GM18508 (cell line): ENCODE results near the gene PLD5.
"Not testable (repeated sequence)": the region's sequence is repeated elsewhere in the genome, so short reads cannot be mapped to it uniquely, and the experiment has no call there.

Experiments
- ATAC-seq: cut with Tn5 transposase; IDR thresholded peaks from one replicate; pipeline ENCODE4 v1.9.1; 2021; ENCODE audit warnings: moderate number of reproducible peaks; ENCODE audit not compliant: insufficient read depth, unreplicated experiment

The PLD5 gene

DNA sequence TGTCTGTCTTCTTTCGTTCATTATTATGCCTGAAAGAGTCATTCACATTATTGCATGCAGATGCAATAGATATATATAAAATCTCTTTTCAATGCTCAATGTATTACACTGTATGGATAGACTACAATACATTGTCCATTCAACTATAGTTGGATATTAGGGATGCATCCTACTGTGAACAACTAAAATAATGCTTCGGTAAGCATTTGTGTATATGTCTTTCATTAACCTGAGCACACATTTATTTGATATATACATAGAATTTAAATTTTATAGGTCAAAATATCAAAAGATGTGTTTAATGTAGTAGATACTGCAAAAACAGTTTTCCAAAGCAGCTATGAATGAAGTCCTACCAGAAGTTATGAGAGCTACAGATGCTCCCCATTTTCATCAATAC, 8.9 kb downstream of the PLD5 start:
- ATAC-seq, result no peak

DNA sequence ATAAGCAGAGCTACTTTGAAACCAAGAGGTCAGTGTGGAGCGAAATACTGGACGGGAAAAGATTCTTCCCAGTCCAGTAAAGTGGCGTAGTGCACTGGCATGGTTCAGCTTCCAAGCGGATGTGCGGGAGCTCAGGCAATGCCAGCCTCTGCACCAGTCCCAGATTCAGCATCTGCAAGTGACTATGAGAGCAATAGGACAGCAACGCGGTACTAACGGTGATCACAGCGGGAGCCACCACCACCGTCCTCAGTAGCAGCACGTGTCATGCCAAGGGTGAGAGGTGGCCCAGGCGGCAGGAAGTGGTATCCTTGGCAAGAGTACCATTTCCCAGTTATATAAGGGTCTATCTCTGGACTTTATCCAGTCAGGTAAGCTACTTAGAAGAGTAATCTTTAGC, 17.8 kb downstream of the PLD5 start:
- no peak for ATAC-seq

DNA sequence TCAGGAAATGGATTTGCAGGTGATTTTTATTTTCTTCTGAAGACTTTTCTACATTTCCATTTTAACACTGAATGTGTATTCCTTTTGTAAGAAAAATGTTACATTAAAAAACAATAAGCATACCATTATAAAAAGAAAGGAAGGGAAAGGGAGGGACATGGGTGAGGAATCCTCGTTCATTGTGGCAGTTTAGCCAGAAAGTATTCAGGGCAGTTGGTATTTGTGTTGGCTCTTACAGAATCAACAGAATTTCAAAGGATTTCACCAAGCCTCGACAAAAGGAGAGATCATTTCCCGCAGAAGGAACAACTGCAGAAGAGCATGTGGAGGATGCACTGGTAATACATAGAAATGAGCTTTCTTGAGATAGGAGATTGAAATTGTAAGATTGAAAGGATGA, 35.0 kb downstream of the PLD5 start:
- no peak for ATAC-seq

GRCh38 chr1:242477944-242478343, 46.6 kb downstream of the PLD5 start:
- ATAC-seq, result no peak

GRCh38 chr1:242470774-242471173, 53.7 kb downstream of the PLD5 start:
- no peak for ATAC-seq

- ATAC-seq, result no peak
Measured at GRCh38 chr1:242468784-242469183, 55.7 kb downstream of the PLD5 start.

DNA sequence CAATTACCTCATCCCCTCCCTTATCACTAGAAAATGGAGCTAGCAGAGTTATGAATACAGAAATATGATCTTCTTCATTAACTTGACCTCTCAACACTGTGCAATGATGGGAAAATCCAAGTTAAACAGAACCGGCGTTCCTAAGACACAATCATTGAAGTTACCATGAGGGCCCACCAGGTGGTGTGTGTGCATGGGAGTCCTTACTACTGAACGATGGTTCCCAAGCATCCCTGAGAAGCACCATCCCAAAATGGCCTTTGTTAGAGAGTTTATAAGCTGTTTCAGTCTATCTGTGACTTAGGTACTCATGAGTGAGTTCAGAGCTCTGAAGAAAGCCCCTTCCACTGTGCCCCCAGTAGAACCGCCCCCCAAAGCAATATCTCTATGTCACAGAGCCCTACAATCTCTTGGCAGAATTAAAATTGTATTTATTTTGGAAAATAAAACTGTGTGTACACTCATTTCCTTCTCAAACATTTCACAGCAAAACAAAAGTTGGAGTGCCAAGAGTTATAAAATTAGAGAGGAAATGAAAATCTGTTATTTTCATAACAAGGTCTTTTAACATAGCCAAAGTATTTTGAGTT, 56.8 kb downstream of the PLD5 start:
- ATAC-seq, result no peak

- no peak for ATAC-seq
Measured at GRCh38 chr1:242462867-242463266, 61.6 kb downstream of the PLD5 start.

DNA sequence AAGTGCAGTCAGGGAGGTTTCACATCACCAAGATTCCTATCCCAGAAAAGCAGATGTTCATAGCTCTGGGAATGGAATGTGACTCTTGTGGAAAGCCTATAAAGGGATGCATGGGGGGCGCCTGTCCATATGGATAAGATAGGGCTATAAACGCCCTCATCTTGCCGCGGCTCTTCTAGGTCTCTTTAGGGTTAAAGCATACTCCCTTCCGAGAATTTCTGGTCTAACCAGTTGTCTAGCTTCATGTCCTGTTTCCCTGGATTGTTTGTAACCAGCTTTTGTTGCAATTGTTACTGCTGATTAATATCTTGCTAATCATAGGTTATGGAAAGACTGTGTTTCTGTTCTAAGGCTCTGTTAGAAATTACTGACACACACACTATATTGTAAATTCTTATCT, 64.8 kb downstream of the PLD5 start:
- not testable (repeated sequence) for ATAC-seq

DNA sequence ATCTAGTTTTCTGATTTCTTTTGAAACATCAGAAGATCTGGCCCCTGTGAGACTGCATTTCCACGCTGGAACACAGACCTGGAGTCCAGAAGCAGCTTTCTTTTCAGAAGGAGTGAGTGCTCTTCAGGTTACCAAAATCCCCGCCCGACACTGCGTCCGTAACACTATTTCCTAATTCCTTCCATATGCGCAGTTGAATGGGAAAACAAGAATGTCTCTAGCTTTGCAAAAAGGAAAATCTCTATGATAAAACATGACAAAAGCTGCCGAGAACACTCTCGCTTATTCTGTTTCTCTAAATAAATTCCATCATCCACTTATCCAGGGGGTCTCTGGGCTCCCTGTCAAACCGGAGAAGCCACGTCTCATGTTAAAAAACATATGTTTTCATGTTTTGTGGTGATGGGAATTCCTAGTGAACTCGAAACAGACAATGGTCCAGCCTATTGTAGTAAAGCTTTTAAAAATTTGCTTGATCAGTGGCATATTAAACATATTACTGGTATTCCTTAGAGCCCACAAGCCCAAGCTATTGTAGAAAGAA, 67.7 kb downstream of the PLD5 start:
- ATAC-seq, result no peak

- ATAC-seq, result no peak
Measured at GRCh38 chr1:242455052-242455361, 69.5 kb downstream of the PLD5 start.

- no peak for ATAC-seq
Measured at GRCh38 chr1:242454262-242455051, 70.0 kb downstream of the PLD5 start.

DNA sequence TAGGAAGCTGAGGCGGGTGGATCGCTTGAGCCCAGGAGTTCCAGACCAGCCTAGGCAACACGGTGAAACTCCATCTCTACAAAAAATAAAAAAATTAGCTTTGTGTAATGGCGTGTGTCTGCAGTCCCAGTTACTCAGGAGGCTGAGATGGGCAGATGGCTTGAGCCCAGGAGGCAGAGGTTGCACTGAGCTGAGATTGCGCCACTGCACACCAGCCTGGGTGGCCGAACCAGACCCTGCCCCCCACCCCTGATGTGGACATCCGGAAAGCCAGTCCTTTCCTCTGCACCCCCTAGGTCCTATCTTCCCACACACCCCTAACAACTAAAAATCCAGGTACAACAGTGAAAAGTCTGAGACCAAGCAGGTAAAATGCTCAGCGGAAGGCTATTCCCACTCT, 71.9 kb downstream of the PLD5 start:
- no peak for ATAC-seq

GRCh38 chr1:242449661-242450060, 74.8 kb downstream of the PLD5 start:
- ATAC-seq, result no peak

DNA sequence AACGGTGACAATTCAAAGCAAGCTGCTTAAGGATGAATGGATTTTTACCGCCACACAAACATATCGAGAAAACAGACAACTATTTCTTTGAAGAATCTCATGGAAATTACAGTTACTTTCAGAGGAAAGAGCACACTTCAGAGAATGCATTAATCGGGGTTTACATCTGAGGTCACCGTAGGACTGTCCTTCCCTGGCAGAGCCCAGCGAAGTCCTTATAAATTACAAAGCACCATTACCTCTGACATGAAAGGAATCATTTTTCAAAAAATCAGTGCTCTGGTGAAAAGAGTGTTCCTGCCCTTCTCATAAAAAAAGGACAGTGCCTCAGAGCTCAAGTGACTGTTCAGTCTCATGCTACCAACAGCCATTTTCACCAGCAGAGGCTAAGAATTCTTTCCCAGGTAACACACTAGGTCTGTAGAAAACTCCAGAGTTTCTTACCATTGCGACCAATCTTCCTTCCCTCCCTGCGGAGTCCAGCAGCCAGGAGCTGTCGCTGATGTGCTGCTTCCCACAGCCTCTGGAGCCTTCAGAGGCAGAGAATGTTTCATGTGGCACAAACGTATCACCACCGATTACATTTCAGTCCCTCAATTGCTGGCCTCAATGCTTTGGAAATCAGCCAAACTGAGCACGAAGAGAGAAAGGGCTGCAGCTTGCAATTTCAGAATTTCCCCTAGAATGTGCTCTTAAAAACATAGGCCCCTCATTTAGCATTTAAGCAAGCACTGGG, 75.4 kb downstream of the PLD5 start:
- ATAC-seq, result no peak

DNA sequence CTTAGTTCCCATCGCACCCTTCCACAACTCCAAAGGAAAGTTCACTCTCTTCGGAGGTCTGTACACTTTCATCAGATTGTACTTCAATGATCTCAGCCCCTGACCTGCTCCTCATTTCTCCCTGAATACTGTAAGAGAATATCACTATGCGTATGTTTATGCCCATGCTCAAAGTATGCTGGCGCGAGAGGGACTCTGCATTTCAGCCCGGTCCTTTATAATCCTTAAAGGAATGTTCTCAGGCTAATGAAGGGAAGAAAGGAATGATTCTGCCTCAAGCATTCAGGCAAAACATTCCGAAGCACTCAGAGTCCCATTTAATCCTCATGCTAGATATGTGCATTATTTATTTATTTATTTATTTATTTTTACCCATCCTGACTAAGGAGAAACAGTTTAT, 76.8 kb downstream of the PLD5 start:
- no peak for ATAC-seq

DNA sequence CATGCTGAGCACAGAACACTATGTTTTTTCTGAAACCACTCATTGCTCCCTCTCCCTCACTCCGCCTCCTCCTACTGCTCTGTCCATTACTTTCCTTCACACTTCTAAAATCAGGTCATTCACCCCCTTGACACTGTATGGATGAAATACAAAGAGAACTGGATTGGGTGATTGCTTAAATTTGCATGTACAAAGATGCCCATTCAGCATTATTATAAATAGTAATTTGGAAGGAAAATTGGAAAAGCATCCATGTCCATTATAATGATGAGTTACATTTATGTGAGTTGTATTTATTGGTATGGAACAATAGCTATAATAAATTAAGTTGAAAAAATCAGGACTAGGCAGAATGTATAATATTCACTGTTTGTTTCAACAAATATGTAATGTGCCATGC, 83.7 kb downstream of the PLD5 start:
- no peak for ATAC-seq

DNA sequence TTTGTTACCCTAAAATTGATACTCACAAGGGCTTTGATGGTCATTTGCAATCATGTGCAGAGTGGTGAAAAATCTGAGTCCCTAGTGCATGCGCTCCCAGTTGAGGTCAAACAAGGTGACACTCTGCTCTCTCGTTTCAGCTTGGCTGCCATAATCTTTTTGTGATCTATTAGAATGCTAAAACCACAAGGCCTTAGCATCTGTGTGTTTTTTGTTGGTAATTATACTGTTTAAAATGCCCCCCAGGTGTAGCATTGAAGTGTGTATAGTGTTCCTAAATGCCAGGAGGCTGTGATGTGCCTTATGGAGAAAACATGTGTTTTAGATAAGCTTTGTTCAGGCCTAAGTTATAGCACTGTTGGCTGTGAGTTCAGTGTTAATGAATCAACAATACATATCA, 89.3 kb downstream of the PLD5 start:
- ATAC-seq, result no peak

- ATAC-seq, result no peak
Measured at GRCh38 chr1:242432491-242433095, 91.9 kb downstream of the PLD5 start.

GRCh38 chr1:242431786-242432185, 92.7 kb downstream of the PLD5 start:
- ATAC-seq, result no peak

- ATAC-seq, result no peak
Measured at GRCh38 chr1:242430956-242431355, 93.5 kb downstream of the PLD5 start.
